H1 (cell line): Measurements from ENCODE around the gene RBAK. TPM values are rescaled to one million over a fixed set of nuclear protein-coding genes. Genes with fewer than 3 reads are reported as not detected.

ENCODE experiments used
- CTCF ChIA-PET: fragments of 300-600 bp; sonication (Branson Sonifier 250); formaldehyde crosslinking; loops from one replicate; lab custom pipeline; 2021; ENCODE audit not compliant: partially characterized antibody; lab: Charles Lee
- POLR2A ChIA-PET: fragments of 300-600 bp; sonication (Branson Sonifier 250); formaldehyde crosslinking; loops from one replicate; lab custom pipeline; 2021; ENCODE audit warnings: inconsistent platforms; ENCODE audit not compliant: partially characterized antibody; lab: Charles Lee
- DNase-seq, 2 experiments: peaks; one replicate each; pipeline versions ENCODE4 v3.0.0 to v3.0.0-alpha.2; 2010 to 2022; ENCODE audit warnings: low spot score in 2 of 2, low read depth in 1 of 2, mixed read lengths in 1 of 2
- FAIRE-seq: peaks from 2 replicates; lab custom pipeline; 2011; peaks lifted over from hg19 to GRCh38; lab: Jason Lieb, UNC
- H2AFZ ChIP-seq: 2 replicates; pipeline ENCODE4 v1.8.1; 2012; ENCODE audit warnings: low read length, inconsistent platforms
- H2AK5ac ChIP-seq: 2 replicates; pipeline ENCODE4 v1.6.1; 2013; ENCODE audit warnings: low read depth, low read length
- H2BK120ac ChIP-seq: replicated peaks from 2 replicates; pipeline ENCODE3; 2013; ENCODE audit warnings: low read depth, low read length, inconsistent platforms
- H2BK12ac ChIP-seq: 2 replicates; pipeline ENCODE4 v1.6.1; 2013; ENCODE audit warnings: low read depth, low read length
- H2BK15ac ChIP-seq: 2 replicates; pipeline ENCODE4 v1.6.1; 2013; ENCODE audit warnings: low read length
- H2BK20ac ChIP-seq: 2 replicates; pipeline ENCODE4 v1.6.1; 2013; ENCODE audit warnings: low read length
- H2BK5ac ChIP-seq: 2 replicates; pipeline ENCODE4 v1.6.1; 2013; ENCODE audit warnings: low read depth, low read length
- H3K14ac ChIP-seq: 2 replicates; pipeline ENCODE4 v1.6.1; 2013; ENCODE audit warnings: inconsistent platforms; ENCODE audit not compliant: insufficient read length
- H3K18ac ChIP-seq: 2 replicates; pipeline ENCODE4 v1.6.1; 2013; ENCODE audit warnings: low read length; ENCODE audit errors: extremely low read depth
- H3K23ac ChIP-seq: 2 replicates; pipeline ENCODE4 v1.6.1; 2013; ENCODE audit warnings: inconsistent platforms; ENCODE audit not compliant: insufficient read length
- H3K23me2 ChIP-seq: 2 replicates; pipeline ENCODE4 v1.6.1; 2013; ENCODE audit warnings: low read depth, low read length
- H3K27ac ChIP-seq: 2 replicates; pipeline ENCODE4 v1.6.1; 2011; ENCODE audit warnings: low read depth, low read length, inconsistent platforms
- H3K27me3 ChIP-seq, 4 experiments: replicated peaks in 1 of 4; 1 replicate in 1 of 4; 2 replicates in 3 of 4; pipeline versions ENCODE4 v1.6.1 to v1.8.1; 2011 to 2013; ENCODE audit warnings: low read length in 3 of 4, mild to moderate bottlenecking in 3 of 4, inconsistent platforms in 2 of 4, mixed read lengths in 2 of 4, moderate library complexity in 1 of 4; ENCODE audit not compliant: control insufficient read depth in 3 of 4, insufficient read depth in 3 of 4; ENCODE audit errors: extremely low read depth in 1 of 4
- H3K36me3 ChIP-seq, 4 experiments: 2 replicates each; pipeline versions ENCODE4 v1.6.1 to v1.8.1; 2011 to 2013; ENCODE audit warnings: mild to moderate bottlenecking in 4 of 4, low read length in 3 of 4, moderate library complexity in 2 of 4, control low read depth in 1 of 4, inconsistent platforms in 1 of 4; ENCODE audit not compliant: insufficient read depth in 4 of 4, control insufficient read depth in 2 of 4
- H3K4ac ChIP-seq: replicated peaks from 2 replicates; pipeline ENCODE3; 2013; ENCODE audit warnings: low read length, low read depth, mixed read lengths, inconsistent platforms; ENCODE audit not compliant: insufficient read length
- H3K4me1 ChIP-seq, 4 experiments: replicated peaks in 1 of 4; 1 replicate in 1 of 4; 2 replicates in 3 of 4; pipeline versions ENCODE4 v1.6.1 to v1.8.1; 2011 to 2013; ENCODE audit warnings: low read length in 3 of 4, inconsistent platforms in 2 of 4, mixed read lengths in 1 of 4; ENCODE audit not compliant: insufficient read depth in 4 of 4, control insufficient read depth in 3 of 4
- H3K4me2 ChIP-seq, 2 experiments: 2 replicates each; pipeline versions ENCODE4 v1.6.1 to v1.8.1; 2011 to 2013; ENCODE audit warnings: low read depth in 2 of 2, low read length in 2 of 2, control low read depth in 1 of 2, inconsistent platforms in 1 of 2, mild to moderate bottlenecking in 1 of 2; ENCODE audit not compliant: insufficient read depth in 1 of 2
- H3K4me3 ChIP-seq, 4 experiments: fragments of 200-600, 300-600 bp in 1 of 4; sonication (generic), shearing (Covaris generic), sonication (Bioruptor Twin) in 1 of 4; 2 replicates each; pipeline versions ENCODE4 v1.5.1 to v1.8.1; 2011 to 2016; ENCODE audit warnings: low read length in 4 of 4, low read depth in 3 of 4, control low read depth in 2 of 4, inconsistent platforms in 2 of 4, mild to moderate bottlenecking in 2 of 4, mixed read lengths in 1 of 4, moderate library complexity in 1 of 4; ENCODE audit not compliant: insufficient read depth in 2 of 4; ENCODE audit errors: extremely low read depth in 1 of 4
- H3K56ac ChIP-seq: replicated peaks from 2 replicates; pipeline ENCODE3; 2013; ENCODE audit warnings: low read depth, mild to moderate bottlenecking, mixed read lengths, low read length, inconsistent platforms; ENCODE audit not compliant: insufficient read length
- H3K79me1 ChIP-seq: 2 replicates; pipeline ENCODE4 v1.6.1; 2013; ENCODE audit warnings: low read depth, low read length, control low read depth
- H3K79me2 ChIP-seq, 2 experiments: 2 replicates each; pipeline versions ENCODE4 v1.6.1 to v1.8.1; 2012 to 2013; ENCODE audit warnings: low read length in 2 of 2, mild to moderate bottlenecking in 2 of 2, inconsistent platforms in 1 of 2; ENCODE audit not compliant: insufficient read depth in 2 of 2, control insufficient read depth in 1 of 2
- H3K9ac ChIP-seq, 4 experiments: replicated peaks in 1 of 4; 1 replicate in 1 of 4; 2 replicates in 3 of 4; pipeline versions ENCODE4 v1.6.1 to v1.8.1; 2011 to 2013; ENCODE audit warnings: low read depth in 3 of 4, low read length in 3 of 4, control low read depth in 2 of 4, mild to moderate bottlenecking in 2 of 4, moderate library complexity in 2 of 4, inconsistent platforms in 1 of 4; ENCODE audit errors: extremely low read depth in 1 of 4
- H3K9me3 ChIP-seq, 2 experiments: 2 replicates each; pipeline versions ENCODE4 v1.6.1 to v1.8.1; 2012 to 2013; ENCODE audit warnings: mild to moderate bottlenecking in 2 of 2, moderate library complexity in 2 of 2, control low read depth in 1 of 2, inconsistent platforms in 1 of 2, low read depth in 1 of 2, low read length in 1 of 2, mixed read lengths in 1 of 2; ENCODE audit not compliant: insufficient read depth in 2 of 2
- H4K20me1 ChIP-seq, 2 experiments: replicated peaks in 1 of 2; 2 replicates each; pipeline versions ENCODE3 to v1.8.1; 2011 to 2013; ENCODE audit warnings: inconsistent platforms in 2 of 2, low read length in 2 of 2, mild to moderate bottlenecking in 1 of 2; ENCODE audit not compliant: insufficient read depth in 2 of 2, control insufficient read depth in 1 of 2
- H4K5ac ChIP-seq: 2 replicates; pipeline ENCODE4 v1.6.1; 2013; ENCODE audit warnings: low read length, low read depth, mixed read lengths, inconsistent platforms; ENCODE audit not compliant: insufficient read length
- H4K8ac ChIP-seq: 2 replicates; pipeline ENCODE4 v1.8.0; 2013; ENCODE audit warnings: mild to moderate bottlenecking, moderate library complexity, low read length, inconsistent platforms; ENCODE audit not compliant: insufficient read depth; ENCODE audit errors: extremely low read depth
- H4K91ac ChIP-seq: replicated peaks from 2 replicates; pipeline ENCODE3; 2013; ENCODE audit warnings: low read length, mixed read lengths, inconsistent platforms; ENCODE audit not compliant: insufficient read length
- ASH2L ChIP-seq: fragments of 200-600, 300-600 bp; sonication (generic); IDR thresholded peaks from one replicate; pipeline ENCODE4 v1.7.1; 2017; ENCODE audit warnings: low read length
- ATF3 ChIP-seq: IDR thresholded peaks from 2 replicates; pipeline ENCODE4 v1.6.1; 2011; ENCODE audit warnings: low read depth, mild to moderate bottlenecking, low read length; ENCODE audit not compliant: insufficient read depth
- CBX8 ChIP-seq: fragments of 300-800, 300-1000 bp; sonication (generic); IDR thresholded peaks from 2 replicates; pipeline ENCODE4 v1.7.1; 2016; ENCODE audit warnings: low read depth, low read length, borderline replicate concordance
- CEBPB ChIP-seq: IDR thresholded peaks from 2 replicates; pipeline ENCODE4 v1.6.1; 2012; ENCODE audit warnings: low read depth, low read length
- CTBP2 ChIP-seq: IDR thresholded peaks from 2 replicates; pipeline ENCODE4 v1.7.0; 2011; ENCODE audit warnings: borderline replicate concordance, mild to moderate bottlenecking, moderate library complexity, mixed read lengths, low read length; ENCODE audit not compliant: insufficient read depth, insufficient read length
- FOSL1 ChIP-seq: IDR thresholded peaks from 2 replicates; pipeline ENCODE4 v1.6.1; 2011; ENCODE audit warnings: mild to moderate bottlenecking, low read depth, low read length, moderate library complexity; ENCODE audit not compliant: insufficient read depth
- GABPA ChIP-seq: IDR thresholded peaks from 2 replicates; pipeline ENCODE4 v1.6.1; 2011; ENCODE audit warnings: mild to moderate bottlenecking, low read length, moderate library complexity, borderline replicate concordance; ENCODE audit not compliant: insufficient read depth
- GTF2F1 ChIP-seq: IDR thresholded peaks from 2 replicates; pipeline ENCODE4 v1.6.1; 2012; ENCODE audit warnings: low read depth, low read length, improper control_type of control experiment, borderline replicate concordance
- JUN ChIP-seq: IDR thresholded peaks from 2 replicates; pipeline ENCODE4 v1.6.1; 2011; ENCODE audit warnings: low read depth, mild to moderate bottlenecking, improper control_type of control experiment, low read length
- JUND ChIP-seq: IDR thresholded peaks from 2 replicates; pipeline ENCODE4 v1.6.1; 2011; ENCODE audit warnings: mild to moderate bottlenecking, improper control_type of control experiment, low read length
- RAD21 ChIP-seq, 2 experiments: IDR thresholded peaks in 1 of 2; conservative IDR thresholded peaks in 1 of 2; 2 replicates each; pipeline ENCODE4 v1.6.1; 2011; ENCODE audit warnings: low read depth in 2 of 2, low read length in 2 of 2, improper control_type of control experiment in 1 of 2, inconsistent platforms in 1 of 2, mild to moderate bottlenecking in 1 of 2, moderate library complexity in 1 of 2
- RFX5 ChIP-seq: IDR thresholded peaks from 2 replicates; pipeline ENCODE4 v1.6.1; 2011; ENCODE audit warnings: low read depth, low read length, improper control_type of control experiment, borderline replicate concordance
- ZNF274 ChIP-seq: IDR thresholded peaks from 2 replicates; pipeline ENCODE4 v1.7.0; 2012; ENCODE audit warnings: low read length, borderline replicate concordance; ENCODE audit errors: extremely low read depth
- WGBS, 2 experiments: shearing (Covaris generic) in 1 of 2; methylation state at CpG; one replicate each; pipeline versions ENCODE4 v1.1.6 to v1.1.7; 2013 to 2015; ENCODE audit warnings: low lambda C conversion rate in 2 of 2, mixed read lengths in 2 of 2, inconsistent platforms in 1 of 2, low coverage in 1 of 2, missing lambda C conversion rate in 1 of 2; ENCODE audit not compliant: insufficient replicate concordance in 2 of 2, insufficient coverage in 1 of 2, insufficient read length in 1 of 2; ENCODE audit errors: extremely low coverage in 1 of 2, missing lambda C conversion rate in 1 of 2; 5-methylcytosine and 5-hydroxymethylcytosine counted together
- polyA plus RNA-seq, 7 experiments: library from polyadenylated mRNA; depleted of rRNA in 3 of 7; stranded (reverse) in 5 of 7; unstranded in 2 of 7; fragments of >200 nt in 5 of 7; fragments of 200-250 nt in 2 of 7; gene quantifications; 1 replicate in 5 of 7; 2 replicates in 1 of 7; 4 replicates in 1 of 7; pipeline versions ENCODE4 v1.2.1 to v1.2.3, GENCODE V29; 2011 to 2013; ENCODE audit warnings: missing spikeins in 2 of 7, mixed read lengths in 2 of 7
- total RNA-seq: library from RNA; stranded (reverse); fragmentation: NEBNext Ultra II Directional; extraction: Animal tissue kit (Norgen Biotek cat#: 25700); gene quantifications from 2 replicates; pipeline ENCODE4 v1.2.1, GENCODE V29; 2021

Gene RBAK
- total and polyA plus RNA-seq, 2 of the 8 experiments (the other 6 are each of a cell fraction or from before 2014, with no cell fraction given), result 1.9 to 18.2 TPM

GRCh38 chr7:5001911-5002310 is 43.7 kb upstream of the RBAK start:
- no peaks in the 10 kb centered on the region for H3K23me2 ChIP-seq
- H2BK12ac ChIP-seq, result no peak overlapping the region
- H2BK5ac ChIP-seq, result no peak overlapping the region
- no peak overlapping the region for H3K14ac ChIP-seq
- no peak overlapping the region for H3K4me3 ChIP-seq
- H4K8ac ChIP-seq, result no peak overlapping the region
- no peaks in the 10 kb centered on the region for H3K79me1 ChIP-seq
- DNase-seq, result no peak
- no peak overlapping the region for H2AK5ac ChIP-seq
- no peak overlapping the region for H2AFZ ChIP-seq
- H4K5ac ChIP-seq, result no peak overlapping the region
- ChIA-PET CTCF (no interaction called here), POLR2A (no interaction called here)
- H3K4me2 ChIP-seq, result no peak overlapping the region
- no peak overlapping the region for H3K56ac ChIP-seq
- no peaks in the 10 kb centered on the region for H3K27me3 ChIP-seq
- H2BK120ac ChIP-seq, result no peak overlapping the region
- H3K27ac ChIP-seq, result no peak overlapping the region
- WGBS, 2 experiments, result 91% methylated on average over 5 of the region's 5 CpGs; no CpG with 5 or more reads in 1 of the 2 experiments
- no peak overlapping the region for H4K91ac ChIP-seq
- H2BK20ac ChIP-seq, result no peak overlapping the region
- H3K36me3 ChIP-seq, result peaks cover 0 to 11% (median 1%) of the 10 kb centered on the region in 4 experiments; a peak in 2 of 8 replicates
- H3K4ac ChIP-seq, result no peak overlapping the region
- no peak overlapping the region for H3K9ac ChIP-seq
- H3K79me2 ChIP-seq, result no peaks in the 10 kb centered on the region
- H3K23ac ChIP-seq, result no peak overlapping the region
- H4K20me1 ChIP-seq, result peaks cover 0 to 1% of the 10 kb centered on the region in 2 experiments
- H3K18ac ChIP-seq, result no peak overlapping the region
- H2BK15ac ChIP-seq, result no peak overlapping the region
- no peaks in the 10 kb centered on the region for H3K9me3 ChIP-seq
- peaks cover 0 to 2% (median 0%) of the 10 kb centered on the region in 4 experiments; a peak in 2 of 7 replicates for H3K4me1 ChIP-seq
- FAIRE-seq, result no peak
- TF ChIP-seq GTF2F1 (no peak), ZNF274 (no peak), GABPA (no peak), CEBPB (no peak), JUN (no peak), RAD21 (IDR thresholded peaks at IDR 0.05 in 1 of 2, conservative IDR thresholded peaks at IDR 0.05 in 1 of 2; ENCODE audit: low read depth in 2 of 2, low read length in 2 of 2) (no peak), CBX8 (no peak), FOSL1 (no peak), ASH2L (no peak), RFX5 (no peak), CTBP2 (no peak), JUND (no peak), ATF3 (no peak)
